ENCODE data around the gene DOHH. TPM values are rescaled to one million over a fixed set of nuclear protein-coding genes. Genes with fewer than 3 reads are reported as not detected.

Gene DOHH
- total RNA-seq, 1 donor from 2014 or later: 8.5 TPM

DNA sequence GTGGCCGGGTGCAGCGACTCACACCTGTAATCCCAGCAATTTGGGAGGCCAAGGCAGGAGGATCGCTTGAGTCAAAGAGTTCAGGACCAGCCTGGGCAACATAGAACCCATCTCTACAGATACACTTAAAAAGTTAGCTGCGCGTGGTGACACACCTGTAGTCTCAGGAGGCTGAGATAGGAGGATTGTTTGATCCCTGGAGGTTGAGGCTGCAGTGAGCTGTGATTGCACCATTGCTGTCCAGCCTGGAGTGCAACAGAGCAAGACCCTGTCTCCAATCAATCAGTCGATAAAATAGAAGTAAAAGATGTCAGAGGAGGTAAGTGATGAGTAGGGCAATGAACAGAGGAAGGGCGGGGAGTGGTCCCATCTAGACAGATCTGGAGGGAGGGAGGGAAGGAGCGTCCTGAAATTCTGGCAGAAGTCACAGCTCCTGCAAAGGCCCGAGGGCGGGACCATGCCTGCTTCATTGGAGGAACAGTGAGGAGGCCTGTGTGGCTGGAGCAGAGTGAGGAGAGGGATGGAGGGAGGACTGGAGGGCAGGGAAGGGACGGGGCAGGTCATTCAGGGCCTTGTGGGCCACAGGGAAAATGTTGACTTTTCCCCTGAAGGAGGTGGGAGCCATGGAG, 29.9 kb downstream of the DOHH start:
- Mint-ChIP-seq H3K9me3 (ENCODE audit: unreplicated experiment) (peaks cover 3% of the 10 kb centered on the region), H3K27me3 (ENCODE audit: unreplicated experiment) (peaks cover 23% of the 10 kb centered on the region), H3K36me3 (ENCODE audit: unreplicated experiment) (no peaks in the 10 kb centered on the region), H3K27ac (ENCODE audit: unreplicated experiment) (no peak overlapping the region), H3K4me1 (ENCODE audit: low read depth, unreplicated experiment) (no peaks in the 10 kb centered on the region), H3K4me3 (ENCODE audit: unreplicated experiment) (no peak overlapping the region)
- TF ChIP-seq, protein P1, sequence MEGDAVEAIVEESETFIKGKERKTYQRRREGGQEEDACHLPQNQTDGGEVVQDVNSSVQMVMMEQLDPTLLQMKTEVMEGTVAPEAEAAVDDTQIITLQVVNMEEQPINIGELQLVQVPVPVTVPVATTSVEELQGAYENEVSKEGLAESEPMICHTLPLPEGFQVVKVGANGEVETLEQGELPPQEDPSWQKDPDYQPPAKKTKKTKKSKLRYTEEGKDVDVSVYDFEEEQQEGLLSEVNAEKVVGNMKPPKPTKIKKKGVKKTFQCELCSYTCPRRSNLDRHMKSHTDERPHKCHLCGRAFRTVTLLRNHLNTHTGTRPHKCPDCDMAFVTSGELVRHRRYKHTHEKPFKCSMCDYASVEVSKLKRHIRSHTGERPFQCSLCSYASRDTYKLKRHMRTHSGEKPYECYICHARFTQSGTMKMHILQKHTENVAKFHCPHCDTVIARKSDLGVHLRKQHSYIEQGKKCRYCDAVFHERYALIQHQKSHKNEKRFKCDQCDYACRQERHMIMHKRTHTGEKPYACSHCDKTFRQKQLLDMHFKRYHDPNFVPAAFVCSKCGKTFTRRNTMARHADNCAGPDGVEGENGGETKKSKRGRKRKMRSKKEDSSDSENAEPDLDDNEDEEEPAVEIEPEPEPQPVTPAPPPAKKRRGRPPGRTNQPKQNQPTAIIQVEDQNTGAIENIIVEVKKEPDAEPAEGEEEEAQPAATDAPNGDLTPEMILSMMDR (IDR thresholded peaks at IDR 0.05; ENCODE audit: partially characterized antibody, unreplicated experiment): no peak
- no peak for DNase-seq

DNA sequence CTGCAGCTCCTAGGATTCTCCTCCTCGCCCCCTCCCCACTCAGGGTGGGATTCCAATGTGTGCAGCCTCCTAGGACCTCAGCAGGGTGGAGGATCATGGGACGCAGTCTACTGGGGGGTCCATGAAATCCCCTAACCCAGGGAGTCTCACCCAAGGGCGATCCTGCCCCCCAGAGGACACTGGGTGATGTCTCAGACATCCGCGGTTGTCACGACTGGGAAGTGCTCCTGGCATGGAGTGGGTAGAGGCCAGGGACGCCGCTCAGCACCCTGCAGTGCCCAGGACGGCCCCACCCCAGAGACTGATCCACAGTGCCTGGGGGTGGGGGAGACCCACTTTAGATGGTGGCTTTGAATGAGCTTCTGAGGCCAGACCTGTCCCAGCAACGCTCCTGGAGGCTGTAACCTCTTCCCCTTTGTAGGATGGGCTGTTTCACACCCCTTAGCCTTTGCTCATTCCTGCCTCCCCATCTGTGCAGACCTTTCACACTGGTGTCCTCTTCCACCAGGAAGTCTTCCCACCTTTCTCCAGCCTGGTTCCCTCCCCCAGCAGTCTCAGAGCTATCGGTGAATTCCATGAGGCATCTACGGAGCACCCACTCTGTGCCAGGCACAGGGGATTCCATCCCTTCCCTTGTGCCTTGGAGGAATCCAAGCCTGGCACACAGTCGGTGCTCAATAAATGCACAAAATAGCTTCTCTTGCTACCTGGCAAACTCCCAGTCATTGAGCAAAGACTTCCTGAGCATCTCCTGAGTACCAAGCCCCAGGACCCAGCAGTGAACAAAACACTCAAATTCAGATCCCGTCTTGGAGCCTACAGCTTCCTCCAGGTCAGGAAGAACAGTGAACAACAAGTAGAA, 30.6 kb downstream of the DOHH start:
- Mint-ChIP-seq H3K4me1 (ENCODE audit: low read depth, unreplicated experiment) (no peaks in the 10 kb centered on the region), H3K9me3 (ENCODE audit: unreplicated experiment) (peaks cover 3% of the 10 kb centered on the region), H3K27ac (ENCODE audit: unreplicated experiment) (no peak overlapping the region), H3K36me3 (ENCODE audit: unreplicated experiment) (no peaks in the 10 kb centered on the region), H3K4me3 (ENCODE audit: unreplicated experiment) (no peak overlapping the region), H3K27me3 (ENCODE audit: unreplicated experiment) (peaks cover 26% of the 10 kb centered on the region)
- DNase-seq: no peak
- TF ChIP-seq, protein P1 (IDR thresholded peaks at IDR 0.05; ENCODE audit: partially characterized antibody, unreplicated experiment): no peak

DNA sequence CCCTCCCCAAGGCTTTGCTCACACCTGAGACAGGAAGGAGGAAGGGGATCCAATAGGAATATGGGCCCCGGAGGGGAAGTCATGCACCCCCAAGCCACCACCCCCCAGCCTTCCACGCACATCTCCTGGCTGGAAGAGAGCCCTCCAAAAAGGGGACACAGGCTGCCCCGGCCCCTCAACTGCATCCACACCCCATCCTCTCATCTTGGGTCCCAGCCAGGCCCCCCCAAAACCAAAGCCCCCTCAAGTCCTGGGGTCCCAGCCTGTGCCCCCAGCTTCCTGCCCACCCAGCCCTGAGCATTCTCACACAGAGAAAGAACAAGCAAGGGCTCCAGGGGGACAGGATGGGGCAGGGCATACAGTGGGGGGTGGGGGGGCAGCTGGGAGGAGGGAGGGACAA, 32.3 kb downstream of the DOHH start:
- TF ChIP-seq, protein P1 (IDR thresholded peaks at IDR 0.05; ENCODE audit: partially characterized antibody, unreplicated experiment): no peak
- Mint-ChIP-seq H3K27me3 (ENCODE audit: unreplicated experiment) (peaks cover 26% of the 10 kb centered on the region), H3K36me3 (ENCODE audit: unreplicated experiment) (no peaks in the 10 kb centered on the region), H3K9me3 (ENCODE audit: unreplicated experiment) (peaks cover 3% of the 10 kb centered on the region), H3K4me1 (ENCODE audit: low read depth, unreplicated experiment) (no peaks in the 10 kb centered on the region), H3K27ac (ENCODE audit: unreplicated experiment) (no peak overlapping the region), H3K4me3 (ENCODE audit: unreplicated experiment) (no peak overlapping the region)
- no peak for DNase-seq

DNA sequence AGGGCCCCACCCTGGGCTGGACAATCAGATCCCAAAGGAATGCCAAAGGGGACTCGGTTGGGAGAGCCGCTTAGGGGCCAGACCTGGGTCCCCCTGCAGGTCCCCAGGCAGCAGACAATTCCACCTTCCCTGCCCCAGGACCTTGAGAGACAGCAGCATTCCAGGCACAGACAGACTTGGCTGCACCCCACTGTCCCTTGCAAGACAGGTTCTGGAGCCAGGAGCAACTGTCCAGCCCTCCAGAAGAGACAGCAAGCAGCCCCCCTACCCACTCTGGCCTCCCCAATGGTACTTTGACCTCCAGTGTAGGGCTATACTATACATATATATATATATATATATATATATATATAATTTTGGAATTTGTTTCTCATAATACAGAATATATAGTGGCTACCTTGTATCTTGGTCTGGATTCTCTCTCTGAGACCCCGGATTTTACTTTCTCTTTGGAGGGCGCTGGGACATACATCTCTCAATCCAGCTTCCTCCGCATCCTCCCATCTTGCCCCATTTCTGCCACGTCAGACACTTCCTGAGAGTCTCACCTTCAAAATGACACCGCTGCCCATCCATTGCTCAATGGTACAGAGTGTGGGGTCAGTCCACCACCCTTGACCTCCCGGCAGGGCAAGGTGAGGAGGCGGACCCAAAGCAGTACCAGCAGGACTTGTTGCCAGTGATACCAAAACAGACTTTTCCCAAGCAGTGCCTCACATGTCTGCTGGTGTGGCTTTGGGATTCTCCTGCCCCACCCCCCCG, 32.9 kb downstream of the DOHH start:
- no peak overlapping the region for H3K4me3 Mint-ChIP-seq (ENCODE audit: unreplicated experiment)

More for the DNA sequence above, 32.9 kb downstream of the DOHH start:
- Mint-ChIP-seq H3K27me3 (ENCODE audit: unreplicated experiment) (peaks cover 29% of the 10 kb centered on the region), H3K36me3 (ENCODE audit: unreplicated experiment) (no peaks in the 10 kb centered on the region), H3K9me3 (ENCODE audit: unreplicated experiment) (peaks cover 3% of the 10 kb centered on the region), H3K27ac (ENCODE audit: unreplicated experiment) (no peak overlapping the region), H3K4me1 (ENCODE audit: low read depth, unreplicated experiment) (peaks cover 2% of the 10 kb centered on the region)
- DNase-seq: no peak
- TF ChIP-seq, protein P1 (IDR thresholded peaks at IDR 0.05; ENCODE audit: partially characterized antibody, unreplicated experiment): no peak
